ENCODE results near the gene EPYC. TPM values are rescaled to one million over a fixed set of nuclear protein-coding genes. Genes with fewer than 3 reads are reported as not detected.

EPYC gene
- total RNA-seq, 1 experiment from 2014 or later: not detected

DNA sequence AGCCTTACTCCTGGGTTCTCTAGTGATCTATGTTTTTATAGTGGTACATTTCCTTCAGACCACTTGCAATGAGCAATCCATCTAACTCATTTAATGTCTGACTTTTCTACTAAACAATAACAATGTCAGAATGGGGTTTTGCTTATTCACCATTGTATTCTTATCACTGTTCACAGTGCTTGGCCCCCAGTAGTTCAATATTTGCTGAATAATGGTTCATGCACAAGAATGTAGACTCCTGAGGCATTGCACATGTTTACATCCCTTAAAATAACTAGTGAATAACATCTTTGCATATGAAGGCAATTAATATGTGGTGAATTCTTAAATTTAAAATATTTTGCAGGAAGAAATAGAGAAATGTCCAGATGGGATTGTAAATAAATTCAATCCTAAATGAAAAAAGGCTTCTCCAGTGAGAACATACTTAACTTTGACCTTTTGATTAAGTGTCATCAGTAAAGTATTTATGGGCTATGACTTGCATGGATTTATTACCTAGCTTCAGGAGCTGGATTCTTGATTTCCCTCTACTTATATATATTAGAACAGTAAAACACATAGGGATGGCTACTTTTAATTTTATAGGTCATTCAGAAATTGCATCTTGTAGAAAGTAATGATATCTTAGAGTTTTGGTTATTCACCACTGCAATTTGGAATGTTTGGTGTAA, 53.2 kb downstream of the EPYC start:
- Histone ChIP-seq H3K27me3 (ENCODE audit: low read length) (no peaks in the 10 kb centered on the region), H3K4me2 (ENCODE audit: low read length) (no peak overlapping the region), H3K4me3 (ENCODE audit: low read length) (no peak overlapping the region), H3K9me2 (replicated peaks; ENCODE audit: low read length) (no peaks in the 10 kb centered on the region), H3K4me1 (ENCODE audit: insufficient read depth, low read length) (peaks cover 10% of the 10 kb centered on the region), H4K20me1 (ENCODE audit: low read length) (no peaks in the 10 kb centered on the region), H2AFZ (ENCODE audit: low read length) (no peak overlapping the region), H3F3A (ENCODE audit: low read length, unreplicated experiment) (no peaks in the 10 kb centered on the region), H3K9me3 (ENCODE audit: low read length) (no peaks in the 10 kb centered on the region), H3K36me3 (ENCODE audit: low read depth, low read length) (no peaks in the 10 kb centered on the region), H3K9ac (ENCODE audit: low read length) (no peak overlapping the region), H3K79me2 (ENCODE audit: low read length) (no peaks in the 10 kb centered on the region), H3K27ac (ENCODE audit: low read length) (no peak overlapping the region)
- BruUV-seq (replicated peaks): no TSS peak
- TF ChIP-seq EZH2 (IDR thresholded peaks at IDR 0.05; ENCODE audit: low read length, unreplicated experiment): no peak
- TF ChIP-seq, protein P1, sequence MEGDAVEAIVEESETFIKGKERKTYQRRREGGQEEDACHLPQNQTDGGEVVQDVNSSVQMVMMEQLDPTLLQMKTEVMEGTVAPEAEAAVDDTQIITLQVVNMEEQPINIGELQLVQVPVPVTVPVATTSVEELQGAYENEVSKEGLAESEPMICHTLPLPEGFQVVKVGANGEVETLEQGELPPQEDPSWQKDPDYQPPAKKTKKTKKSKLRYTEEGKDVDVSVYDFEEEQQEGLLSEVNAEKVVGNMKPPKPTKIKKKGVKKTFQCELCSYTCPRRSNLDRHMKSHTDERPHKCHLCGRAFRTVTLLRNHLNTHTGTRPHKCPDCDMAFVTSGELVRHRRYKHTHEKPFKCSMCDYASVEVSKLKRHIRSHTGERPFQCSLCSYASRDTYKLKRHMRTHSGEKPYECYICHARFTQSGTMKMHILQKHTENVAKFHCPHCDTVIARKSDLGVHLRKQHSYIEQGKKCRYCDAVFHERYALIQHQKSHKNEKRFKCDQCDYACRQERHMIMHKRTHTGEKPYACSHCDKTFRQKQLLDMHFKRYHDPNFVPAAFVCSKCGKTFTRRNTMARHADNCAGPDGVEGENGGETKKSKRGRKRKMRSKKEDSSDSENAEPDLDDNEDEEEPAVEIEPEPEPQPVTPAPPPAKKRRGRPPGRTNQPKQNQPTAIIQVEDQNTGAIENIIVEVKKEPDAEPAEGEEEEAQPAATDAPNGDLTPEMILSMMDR (conservative IDR thresholded peaks at IDR 0.05; ENCODE audit: low read depth, low read length): no peak
- intact Hi-C loops (cut with micrococcal nuclease): no loop called here
- POLR2A ChIA-PET (ENCODE audit: unreplicated experiment): interaction anchor here (0.6 kb wide), 1 partner anchor 30 kb away, joined by 10 read pairs; no protein-coding TSS in a partner anchor
- DNase-seq (peak; percentile 43), ATAC-seq (peak; percentile 55; the same call in 1 of the 2 replicates)
- CTCF ChIA-PET: interaction anchor here (0.7 kb wide), 1 partner anchor 192 kb away, joined by 4 read pairs; no protein-coding TSS in a partner anchor

DNA sequence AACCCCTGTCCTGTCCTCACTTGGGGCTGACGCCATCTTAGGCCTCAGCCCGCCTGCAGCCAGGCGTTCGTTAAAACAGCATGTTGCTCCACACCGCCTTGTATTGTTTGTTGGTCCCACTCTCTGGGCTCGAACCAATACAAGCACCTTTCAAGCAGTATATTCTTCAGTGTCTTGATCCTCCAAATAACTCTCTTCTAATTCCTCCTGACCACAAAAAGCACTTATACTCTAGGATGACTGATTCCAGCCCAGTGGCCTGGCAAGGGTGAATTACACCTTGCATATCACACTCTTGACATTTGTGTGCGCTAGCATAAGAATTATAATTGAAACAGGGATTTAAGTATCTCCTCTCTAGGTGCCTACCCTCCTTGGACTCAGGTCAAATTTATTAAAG, 56.9 kb downstream of the EPYC start:
- Histone ChIP-seq H3K4me2 (ENCODE audit: low read length) (no peak overlapping the region), H3K9me2 (replicated peaks; ENCODE audit: low read length) (no peaks in the 10 kb centered on the region), H3K9me3 (ENCODE audit: low read length) (no peaks in the 10 kb centered on the region), H3K4me3 (ENCODE audit: low read length) (no peak overlapping the region), H3F3A (ENCODE audit: low read length, unreplicated experiment) (no peaks in the 10 kb centered on the region), H3K79me2 (ENCODE audit: low read length) (no peaks in the 10 kb centered on the region), H2AFZ (ENCODE audit: low read length) (no peak overlapping the region), H3K4me1 (ENCODE audit: insufficient read depth, low read length) (peaks cover 10% of the 10 kb centered on the region), H4K20me1 (ENCODE audit: low read length) (no peaks in the 10 kb centered on the region), H3K9ac (ENCODE audit: low read length) (no peak overlapping the region), H3K36me3 (ENCODE audit: low read depth, low read length) (no peaks in the 10 kb centered on the region), H3K27me3 (ENCODE audit: low read length) (no peaks in the 10 kb centered on the region), H3K27ac (ENCODE audit: low read length) (no peak overlapping the region)
- DNase-seq (no peak), ATAC-seq (no peak)
- intact Hi-C loops (cut with micrococcal nuclease): no loop called here
- ChIA-PET CTCF (no interaction called here), POLR2A (ENCODE audit: unreplicated experiment) (no interaction called here)
- BruUV-seq (replicated peaks): no TSS peak
- no peak for TF ChIP-seq EZH2phosphoT487 (IDR thresholded peaks at IDR 0.05; ENCODE audit: borderline replicate concordance, low read length)
- TF ChIP-seq, protein P1 (conservative IDR thresholded peaks at IDR 0.05; ENCODE audit: low read depth, low read length): no peak
- TF ChIP-seq EZH2 (IDR thresholded peaks at IDR 0.05; ENCODE audit: low read length, unreplicated experiment): no peak

- Histone ChIP-seq H3K27me3 (ENCODE audit: low read length) (no peaks in the 10 kb centered on the region), H3K4me2 (ENCODE audit: low read length) (no peak overlapping the region), H3K9me2 (replicated peaks; ENCODE audit: low read length) (no peaks in the 10 kb centered on the region), H3K9me3 (ENCODE audit: low read length) (no peaks in the 10 kb centered on the region), H3K79me2 (ENCODE audit: low read length) (no peaks in the 10 kb centered on the region), H3F3A (ENCODE audit: low read length, unreplicated experiment) (no peaks in the 10 kb centered on the region), H3K9ac (ENCODE audit: low read length) (no peak overlapping the region), H3K4me1 (ENCODE audit: insufficient read depth, low read length) (no peaks in the 10 kb centered on the region), H2AFZ (ENCODE audit: low read length) (no peak overlapping the region), H3K27ac (ENCODE audit: low read length) (no peak overlapping the region), H4K20me1 (ENCODE audit: low read length) (no peaks in the 10 kb centered on the region), H3K36me3 (ENCODE audit: low read depth, low read length) (no peaks in the 10 kb centered on the region), H3K4me3 (ENCODE audit: low read length) (no peak overlapping the region)
- CTCF ChIA-PET: interaction anchor here (0.6 to 1.3 kb wide), 8 partner anchors 14 to 1349 kb away, joined by 3 to 18 read pairs (median 4); no protein-coding TSS in a partner anchor
- no peak for TF ChIP-seq EZH2 (IDR thresholded peaks at IDR 0.05; ENCODE audit: low read length, unreplicated experiment)
- TF ChIP-seq, protein P1 (conservative IDR thresholded peaks at IDR 0.05; ENCODE audit: low read depth, low read length): peak; percentile 78
- TF ChIP-seq EZH2phosphoT487 (IDR thresholded peaks at IDR 0.05; ENCODE audit: borderline replicate concordance, low read length): no peak
- DNase-seq (peak; percentile 64), ATAC-seq (peak; percentile 84)
- no TSS peak for BruUV-seq (replicated peaks)
- intact Hi-C loops (cut with micrococcal nuclease): no loop called here
- POLR2A ChIA-PET (ENCODE audit: unreplicated experiment): no interaction called here
Measured at GRCh38 chr12:90945070-90945649, 59.6 kb downstream of the EPYC start.

Measured in PC-3 (cell line).